HG03521 (cell line): ENCODE data around the gene ADGRB3.

Experiments
- ATAC-seq: cut with Tn5 transposase; IDR thresholded peaks from one replicate; pipeline ENCODE4 v1.9.1; 2021; ENCODE audit warnings: mild to moderate bottlenecking, moderate library complexity; ENCODE audit not compliant: unreplicated experiment

The ADGRB3 gene

GRCh38 chr6:69018906-69019305, 383.8 kb downstream of the ADGRB3 start:
- no peak for ATAC-seq

DNA sequence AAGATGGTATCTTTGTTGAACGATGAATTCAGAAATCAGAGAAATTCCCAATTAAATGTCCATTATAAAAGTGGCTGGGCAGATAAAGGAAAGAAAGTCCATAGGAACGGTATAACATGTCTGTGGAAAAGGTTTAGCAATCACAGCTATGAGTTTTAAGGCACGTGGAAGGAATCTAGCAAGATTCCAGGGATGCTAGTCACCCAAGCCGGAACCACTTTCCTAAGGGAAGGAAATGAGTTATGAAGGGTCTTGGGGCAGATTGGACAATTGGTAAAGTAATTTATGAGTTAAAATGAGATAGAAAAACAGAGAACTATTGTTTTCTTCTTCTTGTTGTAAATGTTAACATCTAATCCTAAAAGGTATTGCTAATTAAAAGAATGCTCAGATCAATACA, 384.8 kb downstream of the ADGRB3 start:
- no peak for ATAC-seq

GRCh38 chr6:69022993-69023392, 387.9 kb downstream of the ADGRB3 start:
- no peak for ATAC-seq

- no peak for ATAC-seq
Measured at GRCh38 chr6:69026243-69026642, 391.2 kb downstream of the ADGRB3 start.

DNA sequence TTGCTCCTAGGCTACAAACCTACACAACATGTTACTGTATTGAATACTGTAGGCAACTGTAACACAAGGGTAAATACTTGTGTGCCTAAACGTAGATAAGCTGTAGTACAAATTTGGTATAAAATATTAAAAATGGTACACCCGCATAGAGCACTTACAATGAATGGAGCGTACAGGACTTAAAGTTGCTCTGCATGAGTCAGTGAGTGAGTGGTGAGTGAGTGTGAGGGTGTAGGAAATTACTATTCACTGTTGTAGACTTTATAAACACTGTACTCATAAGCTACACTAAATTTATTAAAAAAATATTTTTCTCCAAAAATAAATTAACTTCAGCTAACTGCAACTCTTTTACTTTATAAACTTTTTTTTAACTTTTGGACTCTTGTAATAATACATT, 391.6 kb downstream of the ADGRB3 start:
- ATAC-seq: no peak

- no peak for ATAC-seq
Measured at GRCh38 chr6:69027861-69028260, 392.8 kb downstream of the ADGRB3 start.

DNA sequence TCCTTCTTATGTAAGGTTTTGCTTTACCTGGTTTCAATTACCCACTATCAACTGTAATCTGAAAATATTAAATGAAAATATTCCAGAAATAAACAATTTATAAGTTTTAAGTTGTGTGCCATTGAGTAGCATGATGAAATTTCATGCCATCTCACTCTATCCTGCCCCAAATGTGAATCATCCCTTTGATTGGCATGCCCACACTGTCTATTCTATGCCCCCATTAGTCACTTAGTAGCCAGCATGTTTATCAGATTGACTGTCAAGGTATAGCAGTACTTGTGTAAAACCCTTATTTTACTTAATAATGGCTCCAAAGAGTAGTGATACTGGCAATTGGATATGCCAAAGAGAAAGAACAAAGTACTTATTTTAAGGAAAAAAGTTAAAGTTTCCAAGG, 403.8 kb downstream of the ADGRB3 start:
- ATAC-seq: no peak

- no peak for ATAC-seq
Measured at GRCh38 chr6:69042297-69042696, 407.2 kb downstream of the ADGRB3 start.

GRCh38 chr6:69044534-69044933, 409.5 kb downstream of the ADGRB3 start:
- ATAC-seq: no peak

DNA sequence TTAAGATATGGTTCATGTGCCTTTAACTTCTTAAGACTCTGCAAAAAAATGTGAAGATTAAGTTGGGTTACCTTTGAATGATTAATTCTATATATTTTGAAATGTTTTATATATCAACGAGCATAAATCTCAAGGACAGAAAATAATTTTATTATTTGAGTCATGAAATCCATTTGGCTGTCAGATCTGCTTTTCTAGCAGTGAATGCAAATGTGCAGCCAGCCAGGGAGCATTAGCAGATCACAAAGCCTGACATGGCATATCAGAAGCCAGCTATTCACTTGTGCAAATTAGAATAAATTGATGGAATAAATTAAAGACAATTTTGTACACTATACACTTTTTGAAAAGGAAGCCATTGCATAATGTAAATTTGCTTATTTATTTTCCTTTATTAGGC, 424.3 kb downstream of the ADGRB3 start:
- no peak for ATAC-seq

DNA sequence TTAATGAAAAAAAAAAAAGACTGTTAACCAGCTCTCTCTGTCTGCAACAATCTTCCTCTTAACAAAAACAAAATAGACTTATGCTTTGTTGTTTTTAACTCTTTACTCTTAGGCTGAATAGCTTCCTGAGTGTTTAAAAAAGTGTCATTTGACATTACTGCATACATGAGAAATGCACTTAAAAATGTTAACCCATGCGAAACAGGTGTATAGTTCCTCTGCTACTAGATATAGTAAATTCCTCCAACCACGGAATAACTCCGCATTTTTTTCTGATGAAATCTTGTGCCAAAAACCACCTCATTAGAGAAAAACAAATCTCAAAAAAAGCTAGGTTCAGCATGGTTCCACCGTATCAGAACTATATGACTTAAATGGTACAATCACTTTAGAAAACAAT, 426.0 kb downstream of the ADGRB3 start:
- ATAC-seq: no peak

DNA sequence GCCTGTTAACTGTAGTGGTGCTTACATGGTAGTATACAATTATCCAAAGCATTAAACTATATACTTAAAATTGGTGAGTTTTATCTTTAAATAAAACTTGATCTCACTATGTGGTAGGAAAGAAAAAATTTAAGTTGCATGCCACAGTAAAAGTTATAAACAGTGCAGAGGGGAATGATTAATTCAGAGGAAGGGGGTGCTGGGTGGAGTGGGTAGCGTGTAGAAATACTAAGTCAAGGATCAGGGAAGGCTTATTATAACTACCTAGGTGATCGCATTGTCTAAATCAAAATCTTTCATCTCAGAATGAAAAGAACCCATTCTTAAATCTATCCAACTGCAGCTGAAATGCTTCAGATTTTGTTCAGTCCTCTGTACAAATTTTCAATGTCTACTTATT, 428.3 kb downstream of the ADGRB3 start:
- ATAC-seq: no peak

DNA sequence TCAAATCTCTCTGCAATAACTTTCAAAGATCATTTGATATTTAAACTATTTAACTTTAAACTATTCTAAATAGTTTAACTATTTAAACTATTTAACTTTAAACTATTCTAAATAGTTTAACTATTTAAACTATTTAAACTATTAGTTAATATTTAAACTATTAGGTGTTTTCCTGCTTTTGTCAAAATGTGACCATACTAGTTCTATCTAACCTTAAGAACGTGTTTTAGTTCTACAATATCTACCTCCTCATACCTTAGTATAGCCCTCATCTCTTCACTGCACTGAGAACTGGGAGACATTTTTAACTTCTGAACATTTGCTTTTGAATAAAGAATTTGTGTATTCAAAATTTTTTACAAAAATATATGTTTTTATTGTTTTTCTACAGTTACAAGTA, 429.1 kb downstream of the ADGRB3 start:
- no peak for ATAC-seq

DNA sequence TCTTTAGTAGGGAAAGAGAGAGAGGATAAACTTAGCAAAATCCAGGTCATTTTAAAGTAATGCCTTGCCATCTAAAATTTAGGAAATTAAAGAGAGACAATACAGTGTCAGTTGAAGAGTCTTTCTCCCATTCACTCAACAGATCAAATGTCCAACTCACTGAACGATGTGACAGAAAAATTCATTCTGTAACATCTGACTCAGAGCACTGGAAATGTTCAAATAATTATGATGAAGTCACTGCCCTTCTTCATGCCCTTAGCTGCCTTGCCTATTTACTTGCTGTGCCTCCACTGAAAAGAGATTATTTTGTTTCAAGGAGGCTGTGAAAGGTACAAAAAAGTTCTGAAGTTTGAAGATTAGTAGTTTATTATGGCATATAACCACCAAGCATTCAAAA, 434.8 kb downstream of the ADGRB3 start:
- no peak for ATAC-seq

DNA sequence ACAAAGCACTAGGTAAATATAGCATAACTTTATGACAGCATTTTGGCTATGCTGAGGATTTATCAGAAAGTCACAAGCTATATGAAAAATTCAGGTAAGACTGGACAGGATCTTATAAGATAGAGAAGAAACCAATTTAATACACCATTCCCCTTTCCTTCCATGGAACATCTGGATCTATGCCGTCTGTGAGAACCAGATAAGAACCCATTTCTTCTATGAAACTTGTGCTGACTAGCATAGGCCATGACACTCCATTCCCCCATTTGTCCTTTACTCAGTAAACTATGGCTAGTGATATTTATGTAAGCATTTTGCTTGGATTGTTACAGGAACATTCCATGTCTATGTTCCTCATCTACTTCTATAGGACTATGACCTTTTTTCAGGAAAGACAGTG, 437.7 kb downstream of the ADGRB3 start:
- ATAC-seq: no peak

GRCh38 chr6:69084746-69085335, 449.8 kb downstream of the ADGRB3 start:
- ATAC-seq: no peak

GRCh38 chr6:69086689-69087088, 451.6 kb downstream of the ADGRB3 start:
- ATAC-seq: no peak

- no peak for ATAC-seq
Measured at GRCh38 chr6:69089539-69089938, 454.5 kb downstream of the ADGRB3 start.

GRCh38 chr6:69090132-69090531, 455.1 kb downstream of the ADGRB3 start:
- no peak for ATAC-seq

DNA sequence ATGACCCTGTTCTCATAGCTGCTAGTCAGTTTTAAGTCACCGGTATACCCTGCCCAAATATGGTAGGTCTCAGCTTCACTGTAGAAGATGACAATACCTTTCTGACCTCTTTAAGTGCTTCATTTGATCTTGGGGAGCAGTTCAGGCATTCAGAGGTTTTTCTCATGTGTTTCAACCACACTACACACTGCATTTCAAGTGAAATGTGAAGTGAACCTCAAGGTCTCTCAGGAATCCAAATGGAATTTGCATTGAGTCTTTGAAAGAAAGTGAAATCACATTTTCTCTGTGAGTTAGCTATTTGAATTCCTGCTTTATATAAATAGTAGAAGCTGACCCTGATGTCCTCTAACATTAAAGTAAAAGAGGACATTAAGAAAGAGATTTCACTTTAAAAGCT, 461.6 kb downstream of the ADGRB3 start:
- ATAC-seq: no peak

- ATAC-seq: no peak
Measured at GRCh38 chr6:69097948-69098347, 462.9 kb downstream of the ADGRB3 start.

DNA sequence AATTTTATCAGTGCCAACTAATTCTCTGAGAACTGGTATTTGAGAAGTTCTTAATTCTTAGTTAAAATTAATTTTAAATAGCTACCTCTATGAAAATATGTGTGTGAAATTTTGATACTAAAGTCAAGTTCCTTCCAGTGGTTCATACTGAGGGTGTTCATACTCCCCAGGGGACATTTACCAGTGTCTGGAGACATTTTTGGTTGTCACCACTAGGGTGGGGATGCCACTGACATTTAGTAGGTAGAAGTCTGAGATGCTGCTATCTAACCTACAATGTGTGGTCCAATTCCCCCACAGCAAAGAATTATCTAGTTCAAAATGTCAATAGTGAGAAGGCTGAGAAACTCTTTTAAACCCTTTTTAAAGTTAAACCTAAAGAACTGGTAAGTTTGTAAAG, 463.8 kb downstream of the ADGRB3 start:
- ATAC-seq: no peak

GRCh38 chr6:69100772-69101171, 465.7 kb downstream of the ADGRB3 start:
- ATAC-seq: no peak

DNA sequence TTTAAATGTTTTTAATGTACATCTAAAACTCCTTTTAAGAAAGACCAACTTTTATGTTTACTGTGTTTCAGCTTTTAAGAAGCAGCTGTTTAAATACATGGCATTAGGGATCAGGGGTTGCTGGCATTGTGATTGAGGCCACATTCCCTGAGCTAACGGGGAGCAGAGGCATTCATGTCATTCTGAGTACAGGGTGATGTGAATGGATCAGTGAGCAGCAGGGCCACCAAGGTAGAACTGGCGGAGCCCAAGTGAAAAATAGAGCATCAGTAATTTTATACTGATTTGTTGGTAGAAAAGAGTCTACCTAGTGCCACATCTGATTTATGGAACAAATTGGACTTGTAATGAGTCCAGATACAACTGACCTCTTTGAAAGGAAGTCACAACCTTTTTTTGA, 467.3 kb downstream of the ADGRB3 start:
- ATAC-seq: no peak
